ENCODE results near the gene PSMB10. TPM values are rescaled to one million over a fixed set of nuclear protein-coding genes. Genes with fewer than 3 reads are reported as not detected.

Gene PSMB10
- total and polyA plus RNA-seq, 2 of the 8 experiments (the other 6 are each of a cell fraction or from before 2014, with no cell fraction given) = 32.1 to 61.9 TPM

GRCh38 chr16:67964477-67965131 is 28.0 kb upstream of the PSMB10 start:
- H2BK15ac ChIP-seq (ENCODE audit: low read length) = peak overlapping the region; percentile 96; the same call in 1 of the 2 replicates
- no peak overlapping the region for H3K18ac ChIP-seq (ENCODE audit: extremely low read depth, low read length)
- peaks cover 0 to 25% of the 10 kb centered on the region in 2 experiments for H4K20me1 ChIP-seq (replicated peaks in 1 of 2; ENCODE audit: control insufficient read depth in 1 of 2, insufficient read depth in 2 of 2, low read length in 2 of 2)
- H2AK5ac ChIP-seq (ENCODE audit: low read depth, low read length) = 0 out of 2 replicates have a peak overlapping the region, but pooled peaks have one; percentile 43
- H3K79me1 ChIP-seq (ENCODE audit: low read depth, low read length) = peaks cover 20% of the 10 kb centered on the region; the same call in 1 of the 2 replicates
- peaks cover 0 to 4% of the 10 kb centered on the region in 2 experiments; a peak in 2 of 4 replicates for H3K79me2 ChIP-seq (ENCODE audit: control insufficient read depth in 1 of 2, insufficient read depth in 2 of 2, low read length in 2 of 2)
- 0 out of 2 replicates have a peak overlapping the region, but pooled peaks have one; percentile 54 for H4K8ac ChIP-seq (ENCODE audit: extremely low read depth, insufficient read depth, low read length)
- no peaks in the 10 kb centered on the region for H3K27me3 ChIP-seq (replicated peaks in 1 of 4; ENCODE audit: control insufficient read depth in 3 of 4, extremely low read depth in 1 of 4, insufficient read depth in 3 of 4, low read length in 3 of 4)
- H2BK12ac ChIP-seq (ENCODE audit: low read depth, low read length) = peak overlapping the region; percentile 27; the same call in 1 of the 2 replicates
- peak overlapping the region; percentile 35; the same call in 1 of the 2 replicates for H2BK5ac ChIP-seq (ENCODE audit: low read depth, low read length)
- H4K5ac ChIP-seq (ENCODE audit: insufficient read length, low read depth, low read length) = no peak overlapping the region
- no peak overlapping the region for H2BK20ac ChIP-seq (ENCODE audit: low read length)
- no peaks in the 10 kb centered on the region for H3K9me3 ChIP-seq (ENCODE audit: insufficient read depth in 2 of 2, low read depth in 1 of 2, low read length in 1 of 2)
- no peak overlapping the region for H2BK120ac ChIP-seq (replicated peaks; ENCODE audit: low read depth, low read length)
- peaks cover 7% of the 10 kb centered on the region; the same call in 1 of the 2 replicates for H3K23me2 ChIP-seq (ENCODE audit: low read depth, low read length)
- no peak overlapping the region for H2AFZ ChIP-seq (ENCODE audit: low read length)
- FAIRE-seq (no peak), DNase-seq (ENCODE audit: low read depth in 1 of 2, low spot score in 2 of 2) (no peak)
- no peak overlapping the region for H4K91ac ChIP-seq (replicated peaks; ENCODE audit: insufficient read length, low read length)
- CTCF ChIA-PET (ENCODE audit: partially characterized antibody) = interaction anchor here (0.7 to 10.9 kb wide), 13 partner anchors 14 to 301 kb away, joined by 3 to 90 read pairs (median 4); partner anchors contain the start of genes DPEP3, LCAT and SLC7A6
- H3K9ac ChIP-seq (replicated peaks in 1 of 4; ENCODE audit: extremely low read depth in 1 of 4, low read depth in 3 of 4, low read length in 3 of 4) = no peak overlapping the region; a peak in 1 of 7 replicates
- 94% methylated on average over 6 of the region's 6 CpGs; no CpG with 5 or more reads in 1 of the 2 experiments for WGBS, 2 experiments (ENCODE audit: extremely low coverage in 1 of 2, insufficient coverage in 1 of 2, insufficient read length in 1 of 2, insufficient replicate concordance in 2 of 2, low coverage in 1 of 2, low lambda C conversion rate in 2 of 2, missing lambda C conversion rate in 1 of 2)
- POLR2A ChIA-PET (ENCODE audit: partially characterized antibody) = interaction anchor here (0.6 to 3.9 kb wide), 12 partner anchors 8 to 417 kb away, joined by 3 to 26 read pairs (median 3); partner anchors contain the start of genes DDX28, DUS2, EDC4 and PSMB10
- no peak overlapping the region for H3K14ac ChIP-seq (ENCODE audit: insufficient read length)
- no peak overlapping the region for H3K23ac ChIP-seq (ENCODE audit: insufficient read length)
- H3K4ac ChIP-seq (replicated peaks; ENCODE audit: insufficient read length, low read depth, low read length) = no peak overlapping the region
- H3K56ac ChIP-seq (replicated peaks; ENCODE audit: insufficient read length, low read depth, low read length) = no peak overlapping the region
- no peak overlapping the region for H3K4me3 ChIP-seq (ENCODE audit: extremely low read depth in 1 of 4, insufficient read depth in 2 of 4, low read depth in 3 of 4, low read length in 4 of 4)
- H3K4me2 ChIP-seq (ENCODE audit: insufficient read depth in 1 of 2, low read depth in 2 of 2, low read length in 2 of 2) = no peak overlapping the region; a peak in 2 of 4 replicates
- H3K4me1 ChIP-seq (replicated peaks in 1 of 4; ENCODE audit: control insufficient read depth in 3 of 4, insufficient read depth in 4 of 4, low read length in 3 of 4) = peaks cover 6 to 25% (median 19%) of the 10 kb centered on the region in 4 experiments
- peaks cover 4 to 19% (median 16%) of the 10 kb centered on the region in 4 experiments; a peak in 5 of 8 replicates for H3K36me3 ChIP-seq (ENCODE audit: control insufficient read depth in 2 of 4, insufficient read depth in 4 of 4, low read length in 3 of 4)
- no peak overlapping the region for H3K27ac ChIP-seq (ENCODE audit: low read depth, low read length)
- no peak for TF ChIP-seq POLR2AphosphoS5 (IDR thresholded peaks at IDR 0.05; ENCODE audit: low read depth, low read length)
- no peak for TF ChIP-seq SP4 (IDR thresholded peaks at IDR 0.05; ENCODE audit: low read length)
- no peak for TF ChIP-seq MAFK (IDR thresholded peaks at IDR 0.05; ENCODE audit: low read depth, low read length)
- TF ChIP-seq ZNF274 (IDR thresholded peaks at IDR 0.05; ENCODE audit: borderline replicate concordance, extremely low read depth, low read length) = no peak
- TF ChIP-seq POU5F1 (IDR thresholded peaks at IDR 0.05; ENCODE audit: low read depth, low read length) = no peak
- no peak for TF ChIP-seq NANOG (IDR thresholded peaks at IDR 0.05; ENCODE audit: insufficient read depth, low read depth, low read length, poor library complexity, severe bottlenecking)
- TF ChIP-seq KDM5A (IDR thresholded peaks at IDR 0.05; ENCODE audit: low read length) = no peak
- TF ChIP-seq HDAC6 (IDR thresholded peaks at IDR 0.05; ENCODE audit: low read depth, low read length) = no peak
- TF ChIP-seq FOSL1 (IDR thresholded peaks at IDR 0.05; ENCODE audit: insufficient read depth, low read depth, low read length) = no peak
- TF ChIP-seq TBP (IDR thresholded peaks at IDR 0.05; ENCODE audit: low read depth, low read length) = no peak
- TF ChIP-seq ASH2L (IDR thresholded peaks at IDR 0.05; ENCODE audit: low read length) = no peak
- no peak for TF ChIP-seq BCL11A (IDR thresholded peaks at IDR 0.05; ENCODE audit: low read depth in 2 of 2, low read length in 2 of 2)
- no peak for TF ChIP-seq TCF12 (IDR thresholded peaks at IDR 0.05; ENCODE audit: low read depth, low read length)

All from H1 (cell line).